GM18909 (cell line): ENCODE results near the gene ZIC1.

Source experiments
- ATAC-seq: cut with Tn5 transposase; IDR thresholded peaks from one replicate; pipeline ENCODE4 v1.9.1; 2021; ENCODE audit warnings: mild to moderate bottlenecking; ENCODE audit not compliant: unreplicated experiment, poor library complexity

ZIC1 gene

DNA sequence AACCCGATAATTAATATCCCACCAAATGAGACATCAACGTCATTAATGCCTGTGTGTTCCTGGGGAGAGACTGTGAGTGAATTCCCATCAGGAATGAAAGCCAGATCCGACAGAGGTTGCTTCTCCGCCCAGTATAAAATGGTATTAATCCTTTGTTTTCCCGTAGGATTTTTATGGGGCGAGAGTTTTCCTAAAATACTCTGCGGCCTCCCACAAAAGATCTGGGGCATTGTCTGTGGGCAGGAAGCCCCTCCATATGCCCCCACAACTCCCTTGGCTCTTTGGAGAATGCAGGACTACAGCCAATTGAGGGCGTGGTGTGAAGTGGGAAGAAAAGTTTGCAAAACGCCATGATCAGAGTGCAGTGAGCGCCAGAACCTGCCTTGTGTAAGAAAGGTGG lies 29.5 kb upstream of the ZIC1 start:
- no peak for ATAC-seq

DNA sequence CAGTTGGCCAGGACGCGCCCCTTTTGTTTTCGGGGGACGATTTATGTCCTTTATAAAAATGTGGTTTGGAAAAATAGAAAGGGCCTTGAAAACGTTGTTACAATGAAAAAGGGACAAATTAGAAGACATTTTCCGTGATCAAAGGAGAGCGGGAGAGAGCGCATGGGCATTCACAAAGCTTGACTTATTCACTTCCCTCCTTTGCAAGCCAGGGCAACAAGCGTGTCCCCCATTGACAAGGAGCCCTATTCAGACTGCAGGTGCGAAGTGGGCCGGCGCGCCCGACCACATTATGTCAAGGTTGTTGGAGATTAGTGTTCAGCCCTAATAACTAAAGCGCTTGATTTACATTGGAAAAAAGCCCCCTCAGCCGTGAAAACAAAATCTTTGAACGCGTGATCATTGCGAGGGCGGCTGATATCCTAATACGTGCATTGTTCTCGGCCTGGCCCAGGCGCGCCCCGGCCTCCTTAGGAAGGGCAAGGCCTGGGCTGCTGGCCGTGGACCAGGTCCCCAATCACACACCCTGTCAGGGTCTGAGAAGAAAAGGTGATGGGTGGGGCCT lies 28.7 kb upstream of the ZIC1 start:
- no peak for ATAC-seq

DNA sequence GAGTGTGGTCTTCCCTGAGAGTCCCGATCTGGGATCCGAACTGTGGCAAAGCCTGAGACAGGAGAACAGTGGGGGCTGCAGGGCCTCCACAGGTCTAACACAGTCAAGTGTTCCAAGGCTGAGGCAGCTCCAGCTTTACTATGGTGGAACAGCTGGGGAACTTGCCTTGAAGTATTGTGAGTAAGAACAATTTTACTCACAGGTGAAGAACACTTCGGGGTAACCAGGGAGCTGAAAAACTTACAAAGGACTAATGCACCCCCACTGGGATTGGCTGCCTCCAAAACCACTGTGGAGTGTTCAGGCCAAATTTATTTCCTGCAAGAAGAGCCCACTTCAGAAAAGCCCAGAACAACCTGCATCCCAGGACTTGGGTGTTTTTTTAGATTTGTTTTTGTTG lies 28.2 kb upstream of the ZIC1 start:
- no peak for ATAC-seq

DNA sequence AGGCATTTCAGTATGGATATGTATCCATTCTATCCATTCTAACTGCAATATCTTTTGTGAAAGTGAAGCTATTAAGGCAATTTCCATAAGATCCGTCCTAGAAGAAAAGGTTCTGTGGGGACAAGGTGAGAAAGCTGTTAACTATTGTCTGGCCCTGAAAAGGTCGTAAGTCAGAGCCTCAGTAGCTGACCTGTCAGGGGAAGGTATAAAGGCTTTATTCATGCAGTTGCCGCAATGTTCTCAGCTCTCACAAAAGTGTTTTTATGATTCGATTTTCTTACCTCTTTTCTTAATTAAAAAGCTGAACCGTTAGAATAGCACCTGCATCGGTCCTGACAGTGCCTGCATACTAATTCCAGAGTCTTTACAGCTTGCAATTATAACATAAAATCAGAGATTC lies 27.6 kb upstream of the ZIC1 start:
- ATAC-seq: no peak

DNA sequence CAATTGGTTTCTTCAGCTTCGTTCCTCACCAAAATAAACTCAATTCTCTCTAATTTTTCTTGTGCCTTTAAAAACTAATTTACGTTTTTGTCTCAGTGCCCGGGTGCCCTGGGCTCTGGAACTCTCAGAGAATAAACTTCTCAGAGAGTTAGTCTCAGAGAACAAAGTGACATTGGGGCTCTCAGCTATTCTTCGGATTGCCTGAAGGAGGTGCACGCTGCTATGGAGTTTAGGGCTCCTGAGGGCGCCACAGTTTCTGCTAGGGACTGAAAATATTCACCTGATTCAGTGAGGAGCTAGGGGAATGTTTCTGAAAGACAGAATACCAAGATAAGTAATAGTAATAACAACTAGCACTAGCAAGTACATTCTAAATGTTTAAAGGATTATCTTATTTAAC lies 25.5 kb upstream of the ZIC1 start:
- no peak for ATAC-seq

DNA sequence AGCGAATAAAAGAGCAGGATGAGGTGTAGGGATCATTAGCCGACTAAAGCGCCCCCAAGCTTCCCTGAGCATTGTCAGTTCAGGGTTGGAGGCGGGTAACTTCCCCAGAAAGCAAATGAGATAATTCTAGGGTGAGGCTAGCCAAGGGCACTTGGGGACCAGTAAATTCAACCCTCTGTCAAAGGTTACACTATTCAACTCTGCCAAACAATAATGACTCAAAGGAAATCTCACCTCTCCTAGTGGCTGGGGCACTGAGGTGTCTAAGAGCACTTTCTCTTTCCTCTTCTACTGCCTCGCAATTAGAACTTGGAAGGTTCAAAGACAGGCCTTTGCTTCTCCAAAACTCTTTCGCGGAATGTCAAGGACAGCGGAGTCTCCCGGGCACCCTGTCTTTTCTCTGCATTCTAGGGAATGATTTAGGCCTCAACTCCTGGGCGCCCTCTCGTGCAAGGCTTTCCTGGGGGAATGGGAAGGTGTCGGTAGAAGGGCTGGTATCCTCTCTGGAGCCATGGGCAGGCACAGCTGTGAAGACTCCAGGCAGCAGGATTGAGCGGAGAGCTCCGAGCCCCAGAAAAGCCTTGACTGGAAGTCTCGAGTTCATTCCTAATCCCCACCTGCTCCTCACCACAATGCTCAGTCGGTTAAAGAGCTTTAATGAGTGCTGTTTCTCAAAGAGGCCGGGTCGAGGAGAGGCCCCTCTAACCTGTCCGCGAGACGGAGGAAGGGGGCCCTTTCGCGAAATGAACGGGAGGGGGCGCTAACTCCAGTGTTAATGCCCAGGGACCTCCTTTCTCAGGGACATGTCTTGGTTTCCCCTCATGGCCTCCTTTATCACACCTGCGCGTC lies 24.7 kb upstream of the ZIC1 start:
- ATAC-seq: no peak

DNA sequence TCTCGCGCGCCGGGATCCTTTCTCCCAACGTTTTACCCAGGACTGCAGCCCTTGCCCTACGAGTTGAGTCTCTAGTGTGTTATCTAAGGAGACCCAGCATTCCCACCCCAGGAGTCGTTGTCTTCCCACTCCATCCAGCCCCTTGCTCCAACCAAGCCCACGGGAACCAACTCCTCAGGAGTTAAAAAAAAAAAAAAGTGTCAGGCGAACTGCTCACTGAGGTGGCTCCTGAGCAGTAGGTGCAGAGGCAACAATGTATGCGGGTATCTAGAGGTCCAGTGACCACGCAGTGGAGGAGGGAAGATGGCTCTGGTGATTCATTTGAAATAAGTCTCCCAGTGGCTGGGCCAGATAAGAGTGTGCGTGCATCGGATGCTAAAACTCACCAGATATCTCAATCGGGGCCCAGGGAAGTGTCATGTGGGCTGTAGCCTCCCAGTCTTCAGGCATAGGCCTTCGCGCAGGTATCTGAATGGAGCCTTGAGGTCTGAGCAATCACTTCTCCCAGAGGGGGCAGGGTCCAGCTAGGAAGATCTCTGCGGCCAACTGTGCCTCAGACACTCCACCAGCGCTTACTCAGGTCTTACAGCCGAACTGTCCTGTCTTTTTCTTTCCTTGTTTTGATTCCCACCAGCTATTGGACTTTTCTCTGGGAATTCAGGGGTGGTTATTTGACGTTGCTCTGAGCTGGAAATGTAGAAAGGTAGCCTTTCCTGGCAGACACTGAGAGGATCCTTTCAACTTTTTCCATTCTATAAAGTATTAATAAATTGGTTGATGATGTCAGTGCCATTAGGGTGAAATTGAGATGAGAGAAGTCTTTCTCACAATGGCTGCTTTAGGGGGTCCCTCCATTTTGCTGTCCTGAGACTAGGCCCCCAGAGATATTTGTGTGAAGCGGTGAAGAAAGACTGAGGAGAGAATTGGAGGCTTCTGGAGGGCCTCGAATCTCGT lies 23.8 kb upstream of the ZIC1 start:
- ATAC-seq: no peak

DNA sequence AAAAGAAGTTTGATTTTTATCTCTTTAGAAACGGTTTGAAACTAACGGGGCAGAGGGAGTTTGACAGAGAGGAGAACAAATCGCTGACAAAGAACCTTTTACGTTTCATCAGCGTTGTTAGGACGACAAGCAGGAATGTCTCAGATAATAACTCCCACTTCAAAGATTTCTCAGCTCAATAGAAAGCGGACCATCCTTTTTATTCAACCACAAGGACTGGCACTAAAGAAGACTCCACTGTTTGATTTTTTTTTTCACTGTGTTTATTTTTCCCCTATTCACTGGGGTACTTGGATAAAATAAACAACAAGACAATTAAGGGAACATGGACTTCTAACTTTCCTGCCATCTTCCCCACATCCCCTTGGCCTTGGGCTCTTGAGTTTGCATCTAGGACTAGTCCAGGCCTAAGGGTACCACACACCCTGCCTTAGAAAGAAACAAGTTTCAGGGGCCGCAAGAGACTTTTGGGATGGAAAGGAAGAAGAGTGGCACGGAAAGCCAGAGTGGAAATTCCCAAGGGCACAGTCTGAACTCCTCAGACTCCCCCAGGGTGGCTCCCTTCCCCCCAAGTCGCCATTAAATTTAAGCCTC lies 21.8 kb upstream of the ZIC1 start:
- no peak for ATAC-seq

DNA sequence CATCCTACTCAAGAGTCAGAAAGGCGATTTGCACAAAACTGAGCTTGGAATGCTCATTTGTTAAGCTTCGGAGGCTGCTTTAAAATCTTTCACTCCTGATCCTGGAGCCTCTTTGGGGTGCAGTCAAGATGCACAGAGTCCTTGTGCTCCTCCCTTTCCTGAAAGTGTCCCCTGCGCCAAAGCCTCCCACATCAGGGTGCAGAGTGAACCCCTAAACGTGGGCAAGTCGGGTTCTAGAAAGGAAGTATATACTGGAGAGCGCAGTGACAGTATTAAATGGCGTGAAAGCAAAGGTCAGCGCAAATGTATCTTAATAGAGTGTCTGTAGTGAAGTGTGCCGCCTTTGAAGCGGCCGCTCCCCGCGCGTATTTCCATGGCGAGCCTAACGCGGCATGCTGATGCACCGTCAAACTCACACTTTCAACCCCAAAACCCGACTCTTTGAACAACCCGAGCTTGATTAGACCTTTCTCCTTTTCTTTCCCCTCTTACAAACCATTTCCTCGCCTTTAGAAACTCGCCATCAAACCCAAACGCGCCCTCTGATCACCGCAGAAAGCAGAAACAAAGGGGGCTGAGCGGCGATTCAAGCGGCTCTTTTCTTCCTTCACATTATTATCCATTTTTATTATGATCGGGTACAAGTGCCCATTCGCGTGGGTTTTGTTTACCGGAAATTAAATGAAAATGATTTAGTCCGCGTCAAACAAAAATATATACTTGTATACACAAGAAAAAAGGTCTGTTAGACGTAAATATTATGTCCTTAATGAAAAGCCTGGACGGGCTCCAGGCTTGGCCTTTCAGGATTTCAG lies 21.1 kb upstream of the ZIC1 start:
- no peak for ATAC-seq

DNA sequence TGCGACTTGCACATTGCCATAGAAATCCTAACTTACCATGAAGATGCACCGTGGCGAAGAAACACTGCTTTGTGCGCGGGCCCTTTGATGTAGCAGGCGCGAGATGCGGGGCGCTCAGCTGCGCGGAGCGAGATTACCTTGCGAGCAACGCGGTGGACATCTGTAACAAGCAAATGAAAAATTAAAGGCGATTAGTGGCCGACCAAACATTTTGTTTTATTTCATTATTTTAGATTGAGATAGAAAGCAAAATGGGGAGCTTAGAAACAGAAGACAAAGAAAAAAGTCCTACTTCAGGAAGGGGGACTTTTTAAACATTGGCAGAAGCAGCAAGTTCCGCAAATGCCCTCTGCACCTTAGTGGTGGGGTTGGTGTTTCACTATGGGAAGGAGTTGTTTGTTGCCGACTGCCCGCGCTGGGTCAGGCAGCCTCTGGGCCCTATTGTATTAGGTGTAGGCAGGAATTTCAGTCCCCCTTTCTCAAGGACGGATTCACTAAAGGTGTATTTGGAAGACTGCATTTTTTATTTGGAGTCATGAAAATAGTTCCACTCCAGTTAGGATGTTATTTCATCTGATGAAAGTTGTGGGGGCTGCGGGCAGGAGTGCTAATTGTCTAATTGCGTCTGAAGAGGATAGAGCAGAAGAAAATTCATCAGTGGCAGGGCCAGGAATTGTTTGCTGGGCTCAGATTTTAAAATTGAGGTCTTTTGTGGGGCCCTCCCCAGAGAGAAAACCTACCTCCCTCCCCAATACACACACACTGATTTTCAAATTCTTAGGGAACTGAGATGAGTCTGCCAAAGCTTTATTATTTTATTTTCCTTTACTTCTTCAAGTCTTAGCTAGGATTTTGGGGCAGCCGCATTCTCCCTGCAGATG lies 20.2 kb upstream of the ZIC1 start:
- no peak for ATAC-seq

DNA sequence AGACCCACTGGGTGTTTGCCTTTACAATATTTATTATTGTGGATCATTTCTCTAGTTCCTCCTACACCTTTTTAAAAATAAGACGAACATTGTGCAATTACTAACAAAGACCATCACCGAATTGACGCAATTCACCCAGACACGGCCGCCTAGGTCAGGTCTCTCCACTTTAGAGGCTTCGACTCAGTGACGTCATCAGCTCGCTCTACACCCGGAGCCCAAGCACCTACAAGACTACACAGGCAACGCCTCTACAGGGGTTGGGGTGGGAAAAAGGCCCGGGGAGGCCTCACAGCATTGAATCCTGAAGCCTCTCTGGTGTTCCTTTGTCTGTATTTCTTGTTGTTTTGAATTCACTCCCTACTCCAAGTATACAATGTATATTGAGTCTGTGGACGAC lies 19.4 kb upstream of the ZIC1 start:
- ATAC-seq: no peak

DNA sequence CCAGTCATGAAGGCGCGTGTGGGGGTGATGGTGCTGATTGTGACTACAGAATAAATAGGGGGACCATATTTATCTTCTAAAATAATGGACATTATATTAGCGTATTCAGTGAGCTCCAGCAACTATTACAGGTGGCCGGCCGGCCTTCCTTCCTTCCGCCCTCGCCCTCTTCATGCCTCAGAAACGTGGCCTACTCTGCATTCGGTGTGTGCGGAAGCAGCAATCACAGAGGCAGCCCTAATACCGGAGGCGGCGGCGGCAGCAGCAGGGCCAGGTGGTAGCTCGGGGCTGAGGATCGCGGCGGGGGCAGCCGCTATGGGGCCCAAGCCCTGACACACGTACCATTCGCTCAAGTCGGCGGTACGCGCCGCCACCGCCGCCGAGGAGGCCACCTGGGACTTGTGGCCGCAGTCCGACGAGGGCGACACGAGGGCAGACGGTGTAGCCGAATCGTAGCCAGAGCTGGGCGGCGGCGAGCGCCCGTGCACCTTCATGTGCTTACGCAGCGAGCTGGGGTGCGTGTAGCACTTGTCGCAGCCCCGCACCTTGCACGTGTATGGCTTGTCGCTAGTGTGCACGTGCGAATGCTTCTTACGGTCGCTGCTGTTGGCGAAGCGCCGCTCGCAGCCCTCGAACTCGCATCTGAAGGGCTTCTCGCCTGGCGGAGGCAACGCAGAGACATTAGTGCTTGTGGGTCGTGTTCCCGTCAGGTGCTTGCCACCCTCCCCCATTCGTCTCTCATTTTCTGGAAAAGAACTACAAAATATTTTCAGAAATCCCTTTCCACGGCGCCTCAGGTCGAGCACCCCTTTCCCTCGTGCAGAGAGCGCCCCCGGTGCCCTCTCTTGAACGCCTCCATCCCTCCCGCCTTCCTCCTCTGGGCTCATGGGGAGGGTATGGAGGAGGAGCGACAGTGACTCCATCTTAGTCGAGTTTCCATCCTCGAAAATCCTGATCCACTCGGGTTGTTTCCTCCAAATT lies 18.3 kb upstream of the ZIC1 start:
- no peak for ATAC-seq

DNA sequence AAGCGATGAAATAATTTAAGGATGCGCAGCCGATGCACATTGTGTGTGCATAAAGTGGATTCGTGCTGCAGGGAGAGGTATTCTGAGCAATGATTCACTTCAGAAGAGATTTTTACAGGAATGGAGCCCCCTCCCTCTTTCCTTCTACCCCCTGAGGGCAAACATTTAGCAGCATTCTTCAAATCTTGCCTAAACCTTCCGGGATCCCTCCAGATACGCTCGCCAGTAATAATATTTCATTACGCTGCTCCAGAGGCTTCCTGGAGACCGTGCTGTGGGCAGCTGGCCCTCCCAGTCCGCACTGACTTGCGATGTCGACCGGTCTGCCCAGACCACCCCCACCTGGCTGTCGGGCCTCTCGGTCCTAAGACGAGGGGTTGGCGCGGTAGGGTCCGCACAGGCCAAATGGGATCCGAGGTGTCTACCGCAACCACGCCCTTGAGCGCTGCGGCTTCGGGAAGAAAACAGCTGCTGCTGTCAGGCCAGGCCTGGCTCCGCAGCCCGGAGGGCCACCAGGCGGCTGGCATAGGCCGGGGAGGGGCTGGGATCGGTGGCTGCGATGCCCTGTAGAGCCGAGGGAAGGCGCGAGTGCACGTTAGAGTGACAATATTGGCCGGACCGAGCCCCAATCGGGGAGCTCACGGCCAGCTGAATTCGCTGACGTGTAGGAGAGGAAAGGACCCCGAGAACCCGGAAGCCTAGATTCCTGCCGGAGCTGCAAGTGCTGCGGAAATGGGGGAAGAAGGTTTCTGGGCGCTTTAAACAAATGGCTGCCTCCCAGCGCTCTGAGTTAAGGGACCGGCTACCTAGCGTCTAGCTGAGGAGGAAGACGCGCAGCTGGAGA lies 17.2 kb upstream of the ZIC1 start:
- no peak for ATAC-seq

DNA sequence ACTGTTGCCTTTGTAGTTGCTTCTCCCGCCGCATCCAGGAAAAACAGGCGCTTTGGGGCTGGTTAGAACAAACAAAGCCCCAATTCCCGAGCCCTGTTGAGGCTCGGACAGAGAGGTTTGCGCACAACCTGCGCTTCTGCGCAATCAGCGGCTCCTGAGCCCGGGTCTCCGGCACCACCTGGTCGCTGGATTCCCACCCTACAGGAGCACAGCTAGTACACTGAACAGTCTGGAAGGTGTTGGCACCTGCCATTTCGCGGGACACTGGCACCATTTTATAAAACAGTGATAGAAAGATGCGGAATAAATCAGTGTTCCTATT lies 16.6 kb upstream of the ZIC1 start:
- ATAC-seq: no peak

DNA sequence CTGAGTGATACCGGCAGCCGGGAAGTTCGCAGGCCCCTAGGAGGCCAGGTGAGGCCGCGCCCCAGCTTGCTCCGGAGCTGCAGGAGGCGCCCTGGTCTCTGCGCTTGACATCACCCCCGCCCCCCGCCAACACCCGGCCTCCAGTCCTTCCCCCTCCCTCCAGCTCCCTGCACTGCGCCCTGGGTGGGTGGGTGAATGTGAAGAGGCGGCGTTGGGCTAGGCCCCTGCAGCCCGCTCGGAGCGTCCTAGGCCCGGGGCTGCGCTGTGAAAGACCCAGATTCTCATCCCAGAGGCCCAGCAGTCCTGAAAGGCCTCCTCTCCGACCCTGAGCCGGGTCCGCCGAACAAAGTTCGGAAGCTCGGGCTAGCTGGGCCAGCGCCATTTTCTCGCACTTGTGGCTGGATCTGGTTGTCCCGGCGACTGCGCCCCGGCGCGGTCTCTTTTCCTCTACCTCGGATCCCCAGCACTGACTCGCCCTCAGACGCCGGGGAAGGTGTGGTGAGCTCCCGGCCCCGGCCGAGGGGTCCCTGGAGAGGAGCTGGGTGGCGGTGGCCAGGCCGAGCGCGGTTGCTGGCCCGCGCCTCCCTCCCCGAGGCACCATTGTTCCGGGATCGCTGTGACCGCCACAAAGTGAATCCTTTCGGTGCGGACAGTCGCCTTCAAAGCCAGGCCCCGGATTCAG lies 15.8 kb upstream of the ZIC1 start:
- ATAC-seq: no peak
